Right ventricle myocardium superior (tissue), 1 donor: ENCODE results near the gene SELENOO. TPM values are rescaled to one million over a fixed set of nuclear protein-coding genes. Genes with fewer than 3 reads are reported as not detected.
A peak's percentile ranks its signal among the peaks of the same experiment; 100 is the strongest.

Experiments
- ATAC-seq: fragments of 200-7000 bp; cut with Tn5 transposase; one replicate; pipeline ENCODE4 v1.9.1; 2020; ENCODE audit warnings: mild to moderate bottlenecking; ENCODE audit not compliant: poor library complexity
- DNase-seq: peaks from one replicate; pipeline ENCODE4 v3.0.0-alpha.2; 2020
- intact Hi-C: fragments of 100-400 bp; cut with DNase I; formaldehyde crosslinking; loops from one replicate; pipeline ENCODE4 v1.11.2; 2022
- total RNA-seq: library from RNA; stranded (reverse); fragmentation: NEBNext Ultra II Directional; extraction: Animal tissue kit (Norgen Biotek cat#: 25700); gene quantifications from one replicate; pipeline ENCODE4 v1.2.1, GENCODE V29; 2021
- donor health status: DM: no; HTN: yes; CAD: no; lungs with severe emphysema.

SELENOO gene
- total RNA-seq, 1 donor from 2014 or later, result 15.6 TPM

- DNase-seq, result no peak
- intact Hi-C loops, result no loop called here
- peak; percentile 26 for ATAC-seq
These were observed 56.9 kb downstream of the SELENOO start for GRCh38 chr22:50257451-50258360.

- ATAC-seq, result peak; percentile 86
- peak; percentile 67 for DNase-seq
- intact Hi-C loops, result no loop called here
These were observed 57.8 kb downstream of the SELENOO start for GRCh38 chr22:50258361-50259292.

GRCh38 chr22:50259302-50259701 is 58.5 kb downstream of the SELENOO start:
- no peak for ATAC-seq
- intact Hi-C loops, result no loop called here
- DNase-seq, result no peak

GRCh38 chr22:50260434-50260800 is 59.6 kb downstream of the SELENOO start:
- ATAC-seq (no peak), DNase-seq (no peak)
- intact Hi-C loops, result no loop called here

DNA sequence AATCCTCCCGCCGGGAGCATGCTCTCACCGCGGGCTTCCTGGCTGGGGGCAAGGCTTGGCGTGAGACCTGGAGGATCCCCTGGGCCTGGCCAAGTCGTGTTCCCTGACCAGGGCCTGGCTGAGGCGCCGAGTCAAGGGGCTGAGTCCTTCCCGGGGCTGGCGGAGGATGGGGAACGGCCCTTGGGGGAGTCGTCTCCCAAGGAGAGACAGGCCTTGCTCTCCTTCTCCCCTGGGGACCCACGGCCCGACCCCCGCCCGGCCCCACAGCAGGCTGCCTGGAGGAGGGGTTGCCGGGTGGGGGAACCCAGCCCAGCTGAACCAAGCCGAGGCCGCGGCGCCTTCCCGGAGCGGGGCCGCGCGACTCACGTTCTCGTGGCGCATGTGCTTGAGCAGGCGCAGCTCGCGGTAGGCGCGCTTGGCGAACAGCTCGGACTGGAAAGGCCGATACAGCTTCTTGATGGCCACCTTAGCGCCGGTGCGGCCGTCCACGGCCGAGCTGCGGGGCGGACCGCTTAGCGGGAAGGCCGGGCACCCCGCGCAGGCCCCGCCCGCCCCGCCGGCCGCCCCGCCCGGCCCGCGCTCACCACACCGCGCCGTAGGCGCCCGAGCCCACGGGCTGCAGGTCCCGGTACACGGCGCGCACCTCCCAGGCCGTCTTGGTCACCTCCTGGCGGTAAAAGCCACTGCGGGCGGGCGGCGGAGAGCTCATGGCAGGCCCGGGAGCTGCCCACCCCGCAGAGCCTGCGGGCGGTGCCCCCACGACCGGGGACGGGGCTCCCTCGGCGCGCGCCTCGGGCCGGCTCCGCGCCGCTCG is 60.2 kb downstream of the SELENOO start:
- intact Hi-C loops, result no loop called here
- ATAC-seq (peak; percentile 4), DNase-seq (peak; percentile 69)

DNA sequence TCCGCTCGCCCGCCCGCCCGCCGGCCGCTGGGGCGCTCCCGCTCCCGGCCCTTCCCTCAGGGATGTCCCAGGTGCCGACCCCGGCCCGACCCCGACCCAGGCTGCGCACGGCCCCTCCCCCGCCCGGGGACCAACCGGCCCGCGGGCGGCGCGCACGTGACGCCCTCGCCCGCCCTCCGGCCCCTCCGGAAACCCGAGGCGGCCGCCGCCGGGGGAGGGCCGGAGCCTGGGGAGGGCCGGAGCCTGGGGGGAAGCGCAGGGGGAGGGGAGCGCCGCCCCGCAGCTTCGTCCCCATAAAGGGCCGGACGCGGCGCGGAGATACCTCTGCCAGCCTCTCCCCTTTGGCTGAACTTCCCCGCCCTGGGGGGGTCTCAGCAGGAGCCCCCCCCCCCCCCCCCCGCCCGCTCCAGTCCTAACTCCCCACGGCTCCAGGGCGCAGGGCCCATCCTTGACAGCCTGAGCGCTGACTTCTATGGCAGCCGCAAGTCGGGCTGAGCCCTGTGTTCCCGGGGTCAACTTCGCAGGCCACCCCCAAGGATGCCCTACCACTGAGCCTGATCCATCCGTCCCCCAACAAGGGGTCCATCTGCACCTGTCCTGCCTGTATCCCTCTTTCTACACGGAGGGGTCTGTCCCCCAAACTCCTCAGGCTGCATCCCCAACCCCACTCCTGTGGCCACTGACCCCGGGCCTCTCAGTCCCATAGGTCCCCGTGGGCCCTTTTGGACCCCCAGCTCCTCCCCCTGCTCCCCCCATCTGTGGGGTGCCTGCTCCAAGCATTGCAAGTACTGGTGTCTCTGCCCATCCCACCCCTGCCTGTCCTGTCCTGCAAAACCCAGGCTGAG is 61.0 kb downstream of the SELENOO start, which contains the start of gene MAPK12:
Gene MAPK12 (minus strand): TSS at position 69 of the 845 bp plus-strand sequence. CDS start 174 bp downstream, outside the sequence.
- DNase-seq, result no peak
- intact Hi-C loops, result no loop called here
- no peak for ATAC-seq

DNA sequence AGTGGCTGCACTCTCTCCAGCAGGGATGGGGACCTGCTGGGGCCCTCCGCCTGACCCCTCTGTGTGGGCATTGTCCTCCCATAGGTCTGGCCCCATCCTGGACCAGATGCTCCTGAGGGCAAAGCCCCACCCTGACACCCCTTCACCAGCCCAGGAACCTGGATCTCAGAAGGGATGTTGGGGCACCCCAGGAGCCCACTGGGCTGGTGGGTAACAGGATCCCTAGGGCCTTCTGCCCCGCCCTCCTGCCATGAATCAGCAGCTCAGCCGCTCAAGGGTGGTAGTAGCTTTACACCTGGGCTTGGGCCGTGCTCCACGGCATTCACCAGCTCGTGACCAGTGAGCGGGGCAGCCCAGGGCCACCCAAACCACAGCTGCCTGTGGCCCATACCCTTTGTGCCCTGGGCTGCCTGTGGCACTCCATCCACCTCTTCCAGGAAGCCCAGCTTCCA is 61.7 kb downstream of the SELENOO start:
- DNase-seq (no peak), ATAC-seq (no peak)
- intact Hi-C loops, result no loop called here

- DNase-seq (no peak), ATAC-seq (no peak)
- intact Hi-C loops, result no loop called here
These were observed 62.3 kb downstream of the SELENOO start for GRCh38 chr22:50262973-50263617.

DNA sequence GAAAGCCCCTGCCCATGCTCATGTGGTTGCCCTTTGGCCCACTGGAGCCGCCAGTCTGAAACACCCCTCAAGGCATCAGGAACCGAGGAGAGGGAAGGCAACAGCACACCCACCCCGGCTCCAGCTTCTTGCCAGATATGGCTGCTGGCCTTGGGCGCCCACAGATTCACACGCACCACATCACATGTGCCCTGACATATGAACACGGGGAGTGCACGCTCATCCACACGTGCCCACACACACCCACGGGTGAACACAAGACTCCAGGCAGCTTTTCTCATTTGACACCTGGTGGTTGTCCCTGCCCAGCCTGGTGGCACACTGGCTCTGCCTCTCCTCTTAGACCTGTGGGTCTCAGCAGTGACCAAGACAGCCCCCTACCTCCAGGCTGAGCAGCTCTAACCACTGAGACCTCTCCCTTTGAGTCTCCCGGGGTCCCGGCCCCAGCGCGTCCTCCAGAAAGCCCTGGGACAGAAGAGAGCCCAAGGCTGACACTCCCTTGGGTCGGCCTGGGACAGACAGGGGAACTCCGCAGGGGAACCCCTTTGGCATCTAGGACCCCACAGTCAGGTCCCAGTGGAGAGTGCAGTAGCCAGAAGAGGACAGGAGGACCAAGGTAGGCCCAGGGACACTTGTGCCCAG is 63.4 kb downstream of the SELENOO start:
- DNase-seq (no peak), ATAC-seq (no peak)
- intact Hi-C loops, result no loop called here

DNA sequence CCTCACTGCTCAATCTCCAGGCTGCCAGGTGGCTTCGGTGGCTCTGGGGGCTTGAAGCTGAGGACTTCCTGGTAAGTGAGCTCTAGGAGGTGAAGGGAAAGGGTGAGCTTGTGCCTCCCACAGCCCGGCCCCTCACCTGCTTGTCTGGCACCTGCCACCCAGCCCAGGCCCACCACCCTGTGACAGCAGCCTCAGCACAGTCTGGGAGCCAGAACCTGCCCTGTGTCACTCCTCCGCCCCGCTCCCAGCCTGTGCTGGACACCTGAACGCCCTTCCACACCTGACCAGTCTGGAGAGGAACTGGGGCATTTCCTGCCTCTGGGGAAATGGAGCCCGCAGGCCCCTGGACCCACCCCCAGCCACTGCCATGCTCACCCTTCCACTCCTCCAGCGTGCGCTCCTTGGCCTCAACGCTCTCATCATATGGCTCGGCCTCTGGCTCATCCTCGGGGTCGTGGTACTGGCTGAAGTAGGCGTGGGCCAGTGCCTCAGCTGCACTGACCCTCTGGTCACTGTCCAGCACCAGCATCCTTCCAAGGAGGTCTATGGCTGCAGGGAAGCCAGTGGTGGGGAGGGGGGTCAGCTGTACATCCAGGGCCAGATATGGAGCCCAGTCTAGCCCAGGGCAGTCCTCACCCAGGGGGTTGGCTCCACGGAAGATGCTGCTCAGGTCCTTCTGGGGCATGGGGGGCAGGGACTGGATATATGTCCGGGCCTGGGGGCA is 64.3 kb downstream of the SELENOO start:
- DNase-seq, result no peak
- intact Hi-C loops, result no loop called here
- ATAC-seq, result no peak

DNA sequence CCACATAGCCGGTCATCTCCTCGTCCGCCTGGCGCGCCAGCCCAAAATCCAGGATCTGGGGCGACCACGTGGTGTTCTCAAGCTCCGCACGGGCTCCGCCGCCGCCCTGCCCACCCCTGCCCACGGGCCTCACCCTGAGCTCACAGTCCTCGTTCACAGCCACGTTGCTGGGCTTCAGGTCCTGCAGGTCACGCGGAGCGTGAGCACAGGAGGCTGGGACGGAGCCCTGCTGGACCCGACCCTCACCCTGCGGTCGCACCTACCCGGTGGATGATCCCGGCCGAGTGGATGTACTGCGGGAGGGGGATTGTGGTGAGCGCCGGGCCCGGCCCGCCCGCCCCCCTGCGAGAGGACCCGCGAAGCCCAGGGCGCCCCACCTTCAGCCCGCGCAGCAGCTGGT is 66.2 kb downstream of the SELENOO start:
- ATAC-seq (no peak), DNase-seq (no peak)
- intact Hi-C loops, result no loop called here

Other genes with a start within 250 kb of the SELENOO start
- 61.5 TPM for gene PIM3, start 240.2 kb upstream of the SELENOO start, total RNA-seq
- not detected for gene IL17REL, start 188.2 kb upstream of the SELENOO start, total RNA-seq
- gene TTLL8, start 142.7 kb upstream of the SELENOO start, total RNA-seq, result not detected
- 0.46 TPM for gene MLC1, start 115.6 kb upstream of the SELENOO start, total RNA-seq
- not detected for gene MOV10L1, start 111.0 kb upstream of the SELENOO start, total RNA-seq
- 0.43 TPM for gene PANX2, start 30.3 kb upstream of the SELENOO start, total RNA-seq
- gene TRABD, start 15.1 kb upstream of the SELENOO start, total RNA-seq, result 22.0 TPM
- gene TUBGCP6, start 44.0 kb downstream of the SELENOO start, total RNA-seq, result 14.1 TPM
- gene HDAC10, start 50.3 kb downstream of the SELENOO start, total RNA-seq, result 12.0 TPM
- 13.2 TPM for gene MAPK12, start 60.7 kb downstream of the SELENOO start, total RNA-seq
- 8.5 TPM for gene MAPK11, start 69.4 kb downstream of the SELENOO start, total RNA-seq
- gene PLXNB2, start 106.6 kb downstream of the SELENOO start, total RNA-seq, result 68.3 TPM
- 1.1 TPM for gene DENND6B, start 126.0 kb downstream of the SELENOO start, total RNA-seq
- 40.4 TPM for gene PPP6R2, start 142.3 kb downstream of the SELENOO start, total RNA-seq